T47D (cell line): ENCODE data around the gene FGD3.
"Not testable (repeated sequence)": the region's sequence is repeated elsewhere in the genome, so short reads cannot be mapped to it uniquely, and the experiment has no call there.

ENCODE experiments used
- DNase-seq, 2 experiments: peaks; one replicate each; pipeline versions ENCODE4 v3.0.0 to v3.0.0-alpha.2; 2011 to 2012; ENCODE audit warnings: low read depth in 1 of 2, low spot score in 1 of 2
- JUND ChIP-seq: IDR thresholded peaks from 2 replicates; pipeline ENCODE4 v1.6.1; 2012; ENCODE audit warnings: low read depth
- in situ Hi-C: cut with HindIII; loops from 2 replicates; pipeline ENCODE4 v1.10.0; 2016; ENCODE audit warnings: low sequenced_read_pairs, low pct_unique_long_range_greater_than_20kb

Gene FGD3, protein sequence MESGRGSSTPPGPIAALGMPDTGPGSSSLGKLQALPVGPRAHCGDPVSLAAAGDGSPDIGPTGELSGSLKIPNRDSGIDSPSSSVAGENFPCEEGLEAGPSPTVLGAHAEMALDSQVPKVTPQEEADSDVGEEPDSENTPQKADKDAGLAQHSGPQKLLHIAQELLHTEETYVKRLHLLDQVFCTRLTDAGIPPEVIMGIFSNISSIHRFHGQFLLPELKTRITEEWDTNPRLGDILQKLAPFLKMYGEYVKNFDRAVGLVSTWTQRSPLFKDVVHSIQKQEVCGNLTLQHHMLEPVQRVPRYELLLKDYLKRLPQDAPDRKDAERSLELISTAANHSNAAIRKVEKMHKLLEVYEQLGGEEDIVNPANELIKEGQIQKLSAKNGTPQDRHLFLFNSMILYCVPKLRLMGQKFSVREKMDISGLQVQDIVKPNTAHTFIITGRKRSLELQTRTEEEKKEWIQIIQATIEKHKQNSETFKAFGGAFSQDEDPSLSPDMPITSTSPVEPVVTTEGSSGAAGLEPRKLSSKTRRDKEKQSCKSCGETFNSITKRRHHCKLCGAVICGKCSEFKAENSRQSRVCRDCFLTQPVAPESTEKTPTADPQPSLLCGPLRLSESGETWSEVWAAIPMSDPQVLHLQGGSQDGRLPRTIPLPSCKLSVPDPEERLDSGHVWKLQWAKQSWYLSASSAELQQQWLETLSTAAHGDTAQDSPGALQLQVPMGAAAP

GRCh38 chr9:92947268-92948037, at the start of gene FGD3:
Gene FGD3, plus strand, starts transcription at chr9:92947523. Its CDS starts 28,734 bp downstream, at chr9:92976257.
- peak; percentile 39 to 44 for DNase-seq
- no peak for TF ChIP-seq JUND
- in situ Hi-C loops: no loop called here

GRCh38 chr9:92905137-92905536, 42.2 kb upstream of the FGD3 start:
- DNase-seq, in situ Hi-C loops: not testable (repeated sequence)

GRCh38 chr9:92911511-92912475, 35.5 kb upstream of the FGD3 start:
- DNase-seq: peak; percentile 25 to 47
- in situ Hi-C loops: no loop called here
- TF ChIP-seq JUND: no peak

- no peak for TF ChIP-seq JUND
- in situ Hi-C loops: no loop called here
- DNase-seq: peak in 1 of 2 experiments; percentile 1
Observed at GRCh38 chr9:92917176-92917800, 30.0 kb upstream of the FGD3 start.

DNA sequence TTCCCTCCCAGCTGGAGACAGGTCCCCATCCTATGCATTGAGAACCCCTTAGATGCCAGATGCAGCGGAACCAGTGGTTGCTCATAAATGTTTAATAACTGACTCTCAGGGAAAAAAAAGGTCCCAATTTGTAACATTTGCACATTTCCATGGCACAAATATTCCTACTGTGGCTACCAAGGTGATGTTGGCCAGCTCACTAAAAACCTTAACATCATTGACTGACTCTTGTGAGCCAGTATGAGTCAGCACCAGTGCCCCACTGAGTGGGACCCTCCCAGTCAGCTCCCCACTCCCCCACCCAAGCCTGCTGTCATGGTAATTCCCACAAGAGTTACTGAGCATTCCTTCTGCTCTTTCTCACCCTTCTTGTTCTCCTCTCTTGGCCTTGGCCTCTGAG, 26.9 kb upstream of the FGD3 start:
- in situ Hi-C loops: no loop called here
- TF ChIP-seq JUND: no peak
- no peak for DNase-seq

- no peak for DNase-seq
- no peak for TF ChIP-seq JUND
- in situ Hi-C loops: no loop called here
Observed at GRCh38 chr9:92931606-92932005, 15.7 kb upstream of the FGD3 start.

DNA sequence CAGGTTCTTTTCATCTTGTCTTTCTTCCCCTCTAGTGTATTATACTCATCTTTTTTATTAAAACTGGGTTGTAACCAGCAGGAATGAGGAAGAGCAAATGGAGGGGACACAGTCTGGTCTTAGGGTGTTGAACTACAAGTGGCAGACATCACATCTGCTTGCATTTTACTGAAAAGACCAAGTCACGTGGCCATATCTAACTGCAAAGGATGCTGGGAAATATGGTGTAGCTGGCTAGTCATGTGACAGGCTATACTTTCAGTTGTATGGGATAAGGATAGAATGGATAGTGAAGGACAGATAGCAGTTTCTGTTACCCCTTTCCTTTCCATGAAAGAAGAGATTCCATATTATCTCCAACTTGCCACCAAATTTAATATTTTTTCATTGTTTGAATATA, 13.0 kb upstream of the FGD3 start:
- no peak for DNase-seq
- in situ Hi-C loops: no loop called here
- no peak for TF ChIP-seq JUND

GRCh38 chr9:92938025-92938424, 9.3 kb upstream of the FGD3 start:
- in situ Hi-C loops: no loop called here
- no peak for TF ChIP-seq JUND
- DNase-seq: no peak

- TF ChIP-seq JUND: no peak
- no peak for DNase-seq
- in situ Hi-C loops: no loop called here
Observed at GRCh38 chr9:92941861-92942260, 5.5 kb upstream of the FGD3 start.

DNA sequence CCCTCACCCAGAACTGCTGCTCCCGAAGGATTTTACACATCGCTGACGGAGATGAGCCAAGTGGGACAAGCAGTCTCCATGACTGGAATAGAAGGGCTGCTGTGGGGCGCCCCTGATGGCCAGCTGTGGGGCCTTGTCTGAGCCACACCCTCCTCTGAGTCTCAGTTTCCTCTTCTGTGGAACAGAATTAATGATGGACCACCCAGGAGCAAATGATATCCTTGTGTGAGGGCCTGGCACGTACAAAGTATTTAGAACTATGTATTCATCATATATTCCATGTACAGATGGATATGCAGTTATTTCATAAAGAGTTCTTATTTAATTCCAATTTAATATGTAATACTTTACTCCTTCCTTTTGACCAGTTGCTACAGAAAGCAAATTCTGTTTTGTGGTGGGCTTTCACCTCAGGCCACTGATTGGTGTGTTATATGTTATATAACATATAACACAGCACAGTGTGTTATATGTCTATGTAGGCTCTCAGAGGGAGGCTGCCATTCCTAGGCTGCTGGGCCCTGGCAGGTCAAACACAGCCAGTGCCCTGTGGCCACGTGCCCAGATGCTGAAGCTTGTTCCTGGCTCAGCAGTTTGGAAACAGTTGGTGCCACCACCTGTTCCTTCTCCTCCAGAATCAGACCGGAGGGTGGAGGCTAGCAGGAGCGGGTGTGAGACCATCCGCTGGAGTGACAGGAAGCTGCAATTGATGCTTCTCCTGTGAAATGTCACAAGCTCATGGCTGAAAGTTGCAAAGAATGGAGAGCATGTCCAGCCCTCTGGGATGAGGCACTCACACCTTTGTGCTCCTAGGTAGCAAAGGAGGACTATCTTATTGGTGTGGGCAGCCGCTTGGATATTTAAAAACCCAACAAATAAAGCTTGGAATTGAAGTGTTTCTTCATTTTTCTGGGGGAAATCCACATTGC, 4.4 kb upstream of the FGD3 start:
- in situ Hi-C loops: no loop called here
- DNase-seq: no peak
- no peak for TF ChIP-seq JUND
